ENCODE measurements around the gene SEC23A.
"Not testable (repeated sequence)": the region's sequence is repeated elsewhere in the genome, so short reads cannot be mapped to it uniquely, and the experiment has no call there.

SEC23A gene

GRCh38 chr14:39090548-39091111 is 12.4 kb downstream of the SEC23A start:
- no peak for ATAC-seq

- no peak for ATAC-seq
These were observed 15.5 kb downstream of the SEC23A start for GRCh38 chr14:39087493-39087892.

- ATAC-seq = no peak
These were observed 17.1 kb downstream of the SEC23A start for GRCh38 chr14:39085933-39086332.

GRCh38 chr14:39083127-39083526 is 19.9 kb downstream of the SEC23A start:
- ATAC-seq = no peak

GRCh38 chr14:39080886-39081285 is 22.1 kb downstream of the SEC23A start:
- ATAC-seq = no peak

- no peak for ATAC-seq
These were observed 31.9 kb downstream of the SEC23A start for GRCh38 chr14:39071096-39071495.

GRCh38 chr14:39069923-39070322 is 33.1 kb downstream of the SEC23A start:
- ATAC-seq = no peak

- not testable (repeated sequence) for ATAC-seq
These were observed 33.7 kb downstream of the SEC23A start for GRCh38 chr14:39069169-39069805.

GRCh38 chr14:39060818-39061437 is 42.1 kb downstream of the SEC23A start:
- ATAC-seq = peak in 1 of 2 donors; percentile 45

GRCh38 chr14:39055786-39056474 is 47.1 kb downstream of the SEC23A start:
- ATAC-seq = no peak

GRCh38 chr14:39052869-39053454 is 50.1 kb downstream of the SEC23A start:
- not testable (repeated sequence) for ATAC-seq

GRCh38 chr14:39050389-39050788 is 52.6 kb downstream of the SEC23A start:
- no peak for ATAC-seq

- peak; percentile 10 to 25 for ATAC-seq
These were observed 57.1 kb downstream of the SEC23A start for GRCh38 chr14:39045889-39046288.

GRCh38 chr14:39043352-39043943 is 59.6 kb downstream of the SEC23A start:
- ATAC-seq = no peak

GRCh38 chr14:39040529-39040928 is 62.5 kb downstream of the SEC23A start:
- no peak for ATAC-seq

GRCh38 chr14:39038542-39038941 is 64.5 kb downstream of the SEC23A start:
- no peak for ATAC-seq

- ATAC-seq = no peak
These were observed 66.3 kb downstream of the SEC23A start for GRCh38 chr14:39036760-39037159.

- ATAC-seq = no peak
These were observed 67.7 kb downstream of the SEC23A start for GRCh38 chr14:39035336-39035735.

- no peak for ATAC-seq
These were observed 68.3 kb downstream of the SEC23A start for GRCh38 chr14:39034481-39035296.

- no peak for ATAC-seq
These were observed 69.7 kb downstream of the SEC23A start for GRCh38 chr14:39033371-39033770.

- no peak for ATAC-seq
These were observed 72.8 kb downstream of the SEC23A start for GRCh38 chr14:39030209-39030608.

- no peak for ATAC-seq
These were observed 73.2 kb downstream of the SEC23A start for GRCh38 chr14:39029789-39030188.

Measured in activated CD4-positive, CD25-positive, alpha-beta regulatory T cell treated with anti-CD3 and anti-CD28 coated beads, Interleukin-2, amount 50 U/mL, for 24 hours (primary cell).